ENCODE data around the gene CAPN1.
A peak's percentile ranks its signal among the peaks of the same experiment; 100 is the strongest.
"Not testable (repeated sequence)": the region's sequence is repeated elsewhere in the genome, so short reads cannot be mapped to it uniquely, and the experiment has no call there.

The CAPN1 gene

GRCh38 chr11:65159012-65159411 is 22.7 kb upstream of the CAPN1 start:
- DNase-seq (ENCODE audit: low read depth in 4 of 4, low spot score in 1 of 4) = no peak

- no peak for DNase-seq (ENCODE audit: low read depth in 4 of 4, low spot score in 1 of 4)
These were observed 21.1 kb upstream of the CAPN1 start for GRCh38 chr11:65160643-65161042.

DNA sequence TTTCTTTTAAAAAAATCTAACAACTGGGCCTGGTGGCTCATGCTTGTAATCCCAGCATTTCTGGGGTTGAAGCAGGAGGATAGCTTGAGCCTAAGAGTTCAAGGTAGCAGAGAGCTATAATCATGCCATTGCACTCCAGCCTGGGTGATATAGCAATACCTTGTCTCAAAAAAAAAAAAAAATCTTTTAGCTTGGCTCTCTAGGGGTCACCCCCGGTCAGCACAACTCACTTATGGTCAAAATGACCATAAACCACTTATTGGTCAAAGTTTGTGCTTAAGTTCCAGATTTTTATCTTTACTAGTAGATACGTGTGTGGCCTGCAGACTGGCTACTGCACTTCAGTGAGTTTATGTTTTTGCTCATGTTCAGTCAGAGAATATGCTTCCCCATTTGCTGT is 18.0 kb upstream of the CAPN1 start:
- no peak for DNase-seq (ENCODE audit: low read depth in 4 of 4, low spot score in 1 of 4)

DNA sequence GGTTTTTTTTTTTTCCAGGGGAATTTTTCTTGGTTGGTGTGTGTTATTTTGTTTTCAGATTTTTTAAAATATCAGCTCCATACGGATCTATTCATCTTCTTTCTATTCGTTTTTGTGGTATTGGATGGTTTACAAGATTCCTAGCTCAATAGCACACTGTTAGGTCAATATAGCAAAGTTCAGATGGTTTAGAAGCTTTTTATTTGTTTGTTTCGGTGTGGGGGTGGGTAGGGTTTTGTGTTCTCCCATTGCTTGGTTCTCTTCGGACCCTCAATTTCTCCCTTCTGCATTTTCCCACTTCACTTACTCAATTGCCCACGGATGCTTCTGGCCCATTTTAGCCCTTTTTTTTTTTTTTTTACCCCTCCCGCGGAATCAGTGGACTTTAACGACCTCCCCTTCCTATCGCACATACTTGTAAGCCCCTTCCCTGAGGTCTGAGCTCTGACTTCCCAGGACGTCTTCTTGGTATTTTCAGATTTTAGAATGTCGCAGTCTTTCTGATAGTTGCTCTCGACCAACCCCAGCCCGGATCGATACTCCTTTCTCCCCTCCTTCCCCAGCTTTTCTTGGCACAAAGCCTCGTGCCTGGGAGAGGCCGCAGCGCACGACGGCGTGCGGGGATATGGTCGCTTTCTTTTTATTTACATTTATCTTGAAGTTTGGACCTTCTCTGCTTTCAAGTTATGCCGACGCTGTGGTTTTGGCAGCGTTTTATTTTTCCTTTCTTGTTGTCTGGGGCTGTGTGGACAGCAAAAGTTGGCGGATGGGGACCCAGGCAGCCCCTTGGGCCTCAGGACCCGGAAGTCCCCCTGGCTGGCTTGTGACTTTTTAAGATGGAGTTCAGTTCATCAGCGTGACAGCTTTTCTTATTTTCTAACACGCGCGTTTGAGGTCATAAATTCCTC is 16.1 kb upstream of the CAPN1 start:
- DNase-seq (ENCODE audit: low read depth in 4 of 4, low spot score in 1 of 4) = no peak

DNA sequence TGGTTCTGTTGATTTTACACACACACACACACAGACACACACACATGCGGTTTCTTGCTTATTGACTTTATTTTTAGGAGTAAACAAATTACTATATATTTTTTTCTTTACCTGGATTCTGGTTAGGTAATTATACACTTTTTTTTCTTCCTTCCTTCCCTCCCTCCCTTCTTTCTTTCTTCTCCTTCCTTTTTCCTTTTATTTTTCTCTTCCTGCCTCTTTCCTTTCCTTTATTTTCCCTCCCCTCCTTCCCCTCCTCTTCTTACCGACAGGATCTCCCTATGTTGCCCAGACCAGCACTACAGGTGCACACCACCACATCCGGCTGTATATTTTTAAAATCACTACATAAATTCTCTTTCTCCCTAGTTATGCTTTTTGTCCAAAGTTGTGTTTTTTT is 14.8 kb upstream of the CAPN1 start:
- DNase-seq (ENCODE audit: low read depth in 4 of 4, low spot score in 1 of 4) = no peak

DNA sequence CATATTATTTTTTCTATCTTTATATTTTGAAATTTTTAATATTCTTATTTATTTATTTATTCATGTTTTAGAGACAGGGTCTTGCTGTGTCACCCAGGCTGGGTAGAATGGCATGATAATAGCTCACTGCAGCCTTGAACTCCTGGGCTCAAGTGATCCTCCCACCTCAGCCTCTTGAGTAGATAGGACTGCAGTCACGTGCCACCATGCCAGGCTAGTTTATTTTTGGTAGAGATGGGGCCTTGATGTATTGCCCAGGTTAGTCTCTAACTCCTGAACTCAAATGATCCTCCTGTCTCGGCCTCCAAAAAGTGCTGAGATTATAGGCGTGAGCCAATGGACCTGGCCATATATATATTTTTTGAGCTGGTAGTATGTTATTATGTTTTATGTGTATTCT is 14.1 kb upstream of the CAPN1 start:
- DNase-seq (ENCODE audit: low read depth in 4 of 4, low spot score in 1 of 4) = no peak

DNA sequence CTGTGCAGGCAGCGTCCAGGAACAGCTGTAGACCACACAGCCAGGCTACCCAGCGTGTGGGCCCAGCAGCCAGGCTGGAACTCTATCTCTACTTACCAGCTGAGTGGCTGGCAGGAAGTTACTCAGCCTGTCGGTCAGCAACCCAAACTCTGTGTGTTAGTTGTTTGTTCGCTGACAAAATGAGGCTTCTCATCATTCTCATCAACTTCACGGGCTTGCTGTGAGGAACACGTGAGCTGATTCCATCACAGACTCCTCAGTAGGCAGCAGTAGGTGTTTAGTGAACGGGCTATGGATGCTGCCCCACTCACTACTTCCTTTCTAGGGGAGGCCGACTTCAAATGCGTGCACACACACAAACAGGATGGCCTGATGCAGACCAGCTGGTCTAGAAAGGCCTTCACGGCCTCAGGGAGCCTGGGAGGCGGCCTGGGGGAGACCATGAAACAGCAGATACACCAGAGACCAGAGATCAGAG is 12.5 kb upstream of the CAPN1 start:
- no peak for DNase-seq (ENCODE audit: low read depth in 4 of 4, low spot score in 1 of 4)

- no peak for DNase-seq (ENCODE audit: low read depth in 4 of 4, low spot score in 1 of 4)
These were observed 11.6 kb upstream of the CAPN1 start, which contains the start of gene SPDYC for GRCh38 chr11:65170058-65170534. Gene SPDYC, plus strand, starts transcription at chr11:65170233. Its CDS starts 1,125 bp downstream, at chr11:65171358.

- DNase-seq (ENCODE audit: low read depth in 4 of 4, low spot score in 1 of 4) = no peak
These were observed 9.1 kb upstream of the CAPN1 start for GRCh38 chr11:65172600-65172999.

DNA sequence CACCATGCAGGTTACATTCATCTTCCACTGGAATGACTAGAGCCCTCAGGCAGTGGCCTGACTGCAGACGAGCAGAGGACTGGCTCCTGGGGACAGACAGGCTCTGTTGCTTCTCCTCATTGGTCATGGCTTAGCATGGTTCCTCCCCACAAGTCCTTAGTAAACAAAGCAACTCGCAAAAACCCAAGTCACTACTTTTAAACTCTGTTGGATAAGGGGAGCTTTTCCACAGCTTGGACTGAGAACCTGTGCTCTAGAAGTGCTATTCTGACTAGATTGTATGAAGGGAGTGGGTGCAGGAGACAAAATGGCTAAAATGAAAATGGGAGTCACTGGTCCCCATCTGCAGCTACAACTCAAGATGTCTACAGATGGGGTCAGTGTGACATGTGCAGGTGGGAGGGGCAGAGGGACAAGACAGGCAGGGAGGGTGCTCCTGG is 7.1 kb upstream of the CAPN1 start:
- DNase-seq (ENCODE audit: low read depth in 4 of 4, low spot score in 1 of 4) = not testable (repeated sequence)

GRCh38 chr11:65180877-65181568 is 705 bp upstream of the CAPN1 start:
- peak in 3 of 4 experiments; percentile 17 to 47 (median 30) for DNase-seq (ENCODE audit: low read depth in 4 of 4, low spot score in 1 of 4)

DNA sequence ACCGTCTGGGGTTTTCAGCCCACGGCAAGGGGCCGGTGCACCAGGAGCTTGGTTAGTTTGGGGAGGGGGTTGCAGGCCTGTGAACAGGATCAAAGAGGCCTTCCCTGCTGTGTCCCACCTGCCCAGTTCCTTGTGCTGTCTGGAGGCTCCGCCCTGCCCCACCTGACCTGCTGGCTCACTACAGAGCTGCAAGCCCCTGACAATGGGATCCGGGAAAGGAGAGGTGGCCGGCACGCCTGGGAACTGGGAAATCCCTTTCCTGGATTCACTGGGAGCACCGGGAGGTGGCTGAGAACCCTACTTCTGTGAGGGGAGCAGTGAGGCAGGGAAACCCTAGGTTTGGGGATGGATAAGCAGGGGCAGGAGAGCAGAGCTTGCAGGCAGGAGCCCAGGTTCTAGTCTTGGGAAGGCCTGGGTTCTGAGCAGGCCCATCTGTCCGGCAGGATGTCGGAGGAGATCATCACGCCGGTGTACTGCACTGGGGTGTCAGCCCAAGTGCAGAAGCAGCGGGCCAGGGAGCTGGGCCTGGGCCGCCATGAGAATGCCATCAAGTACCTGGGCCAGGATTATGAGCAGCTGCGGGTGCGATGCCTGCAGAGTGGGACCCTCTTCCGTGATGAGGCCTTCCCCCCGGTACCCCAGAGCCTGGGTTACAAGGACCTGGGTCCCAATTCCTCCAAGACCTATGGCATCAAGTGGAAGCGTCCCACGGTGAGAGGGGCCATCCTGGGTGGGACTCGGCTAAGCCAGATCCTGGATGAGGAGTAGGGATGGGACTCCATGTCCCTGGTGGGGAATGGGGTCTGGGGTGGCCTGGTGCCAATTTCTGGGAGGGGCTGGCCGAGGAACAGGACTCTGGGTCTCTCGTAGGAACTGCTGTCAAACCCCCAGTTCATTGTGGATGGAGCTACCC is 786 bp downstream of the CAPN1 start:
- DNase-seq (ENCODE audit: low read depth in 4 of 4, low spot score in 1 of 4) = no peak

- DNase-seq (ENCODE audit: low read depth in 4 of 4, low spot score in 1 of 4) = no peak
These were observed 1.6 kb downstream of the CAPN1 start for GRCh38 chr11:65183201-65183891.

DNA sequence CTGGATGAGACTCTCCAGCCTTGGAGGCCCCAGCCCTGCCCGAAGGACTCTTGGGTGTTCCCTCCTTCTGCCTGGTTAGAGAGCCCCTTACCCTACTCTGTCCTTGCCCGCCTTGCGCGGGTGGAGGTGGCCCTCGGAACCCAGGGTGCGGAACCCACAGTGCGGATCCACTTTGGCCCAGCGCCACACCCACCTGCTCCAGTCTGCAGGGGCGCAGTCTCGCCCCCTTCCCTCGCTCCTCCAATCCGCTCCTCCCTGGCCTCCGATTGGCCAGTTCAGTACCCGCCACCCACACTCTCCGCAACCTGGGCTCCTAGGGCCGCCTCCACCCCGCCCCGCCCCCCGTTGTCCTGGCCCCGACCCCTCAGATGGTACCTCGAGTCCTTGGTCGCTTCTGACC is 2.4 kb downstream of the CAPN1 start:
- DNase-seq (ENCODE audit: low read depth in 4 of 4, low spot score in 1 of 4) = no peak

DNA sequence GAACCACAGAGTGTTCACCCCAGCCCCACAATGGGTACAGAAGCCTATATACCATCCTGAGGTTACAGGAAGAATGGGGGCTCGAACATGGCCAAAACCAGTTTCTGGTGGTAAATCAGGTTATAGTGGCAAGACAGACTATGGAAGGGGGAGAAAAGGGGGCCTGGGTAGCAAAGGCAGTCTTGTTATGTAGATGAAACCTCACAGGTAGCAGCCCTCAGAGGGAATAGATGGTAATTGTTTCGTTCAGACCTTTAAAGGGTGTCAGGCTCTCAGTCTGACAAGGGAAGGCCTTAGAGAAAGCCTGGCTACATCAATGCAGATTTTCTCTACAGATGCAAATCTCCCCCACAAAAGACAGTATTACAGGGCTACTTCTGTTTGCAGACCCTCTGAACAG is 3.4 kb downstream of the CAPN1 start:
- no peak for DNase-seq (ENCODE audit: low read depth in 4 of 4, low spot score in 1 of 4)

GRCh38 chr11:65185869-65186341 is 4.2 kb downstream of the CAPN1 start:
- no peak for DNase-seq (ENCODE audit: low read depth in 4 of 4, low spot score in 1 of 4)

DNA sequence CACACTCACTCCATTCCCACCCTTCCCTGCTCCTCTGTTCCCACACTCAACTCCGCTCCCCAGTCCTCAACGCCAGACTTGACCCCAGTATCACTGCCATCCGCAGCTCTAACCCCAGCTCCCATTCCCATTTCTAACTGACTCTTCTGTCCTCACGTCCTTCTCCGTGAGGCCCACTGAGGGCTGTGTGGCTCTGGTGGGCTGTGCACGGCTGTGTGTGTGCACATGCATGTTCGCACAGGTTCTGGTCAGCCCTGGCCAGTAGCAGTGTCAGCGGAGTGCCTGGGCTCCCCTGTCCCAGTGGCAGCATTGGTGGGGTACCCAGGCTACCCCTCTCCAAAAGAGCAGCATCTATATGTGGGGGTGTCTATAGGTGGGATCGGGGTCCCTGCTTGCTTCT is 5.0 kb downstream of the CAPN1 start:
- DNase-seq (ENCODE audit: low read depth in 4 of 4, low spot score in 1 of 4) = no peak

- no peak for DNase-seq (ENCODE audit: low read depth in 4 of 4, low spot score in 1 of 4)
These were observed 5.5 kb downstream of the CAPN1 start for GRCh38 chr11:65187146-65187675.

DNA sequence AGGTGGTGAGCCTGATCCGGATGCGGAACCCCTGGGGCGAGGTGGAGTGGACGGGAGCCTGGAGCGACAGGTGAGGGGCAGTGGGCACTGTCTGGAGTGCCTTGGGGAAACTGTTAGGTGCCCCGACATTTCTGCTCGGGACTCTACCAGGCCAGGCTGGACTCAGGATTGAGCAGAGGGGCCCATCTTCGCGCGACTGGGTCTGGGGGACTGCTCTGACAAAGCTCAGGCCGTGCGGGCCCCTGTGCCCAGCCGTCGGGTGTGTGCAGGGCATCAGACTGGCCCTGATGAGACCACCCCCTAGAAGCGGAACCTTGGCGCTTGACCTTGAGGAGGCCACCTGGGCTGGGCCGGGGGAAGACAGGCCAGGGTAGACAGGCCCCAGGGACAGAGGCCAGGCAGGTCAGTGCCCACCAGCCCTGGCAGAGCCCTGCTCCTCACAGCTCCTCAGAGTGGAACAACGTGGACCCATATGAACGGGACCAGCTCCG is 6.3 kb downstream of the CAPN1 start:
- no peak for DNase-seq (ENCODE audit: low read depth in 4 of 4, low spot score in 1 of 4)

- DNase-seq (ENCODE audit: low read depth in 4 of 4, low spot score in 1 of 4) = no peak
These were observed 6.8 kb downstream of the CAPN1 start for GRCh38 chr11:65188486-65188885.
